T-helper 9 cell (primary cell): ENCODE results near the gene CCDC116.
"Not testable (repeated sequence)": the region's sequence is repeated elsewhere in the genome, so short reads cannot be mapped to it uniquely, and the experiment has no call there.

Source experiments
- DNase-seq: peaks from one replicate; pipeline ENCODE4 v3.0.0-alpha.2; 2020

Gene CCDC116

GRCh38 chr22:21609556-21610157, 22.9 kb upstream of the CCDC116 start:
- not testable (repeated sequence) for DNase-seq

GRCh38 chr22:21611210-21611977, 21.2 kb upstream of the CCDC116 start:
- no peak for DNase-seq

- no peak for DNase-seq
These were observed 19.7 kb upstream of the CCDC116 start for GRCh38 chr22:21612858-21613257.

- no peak for DNase-seq
These were observed 18.9 kb upstream of the CCDC116 start for GRCh38 chr22:21613553-21614233.

GRCh38 chr22:21615731-21616130, 16.8 kb upstream of the CCDC116 start:
- no peak for DNase-seq

- not testable (repeated sequence) for DNase-seq
These were observed 15.2 kb upstream of the CCDC116 start for GRCh38 chr22:21617337-21617736.

- DNase-seq = no peak
These were observed 11.5 kb upstream of the CCDC116 start for GRCh38 chr22:21621025-21621424.

GRCh38 chr22:21622011-21622918, 10.3 kb upstream of the CCDC116 start:
- no peak for DNase-seq

- no peak for DNase-seq
These were observed 9.5 kb upstream of the CCDC116 start for GRCh38 chr22:21622919-21623647.

- no peak for DNase-seq
These were observed 9.0 kb upstream of the CCDC116 start for GRCh38 chr22:21623648-21623970.

GRCh38 chr22:21624120-21624879, 8.3 kb upstream of the CCDC116 start:
- DNase-seq = peak; percentile 41

- no peak for DNase-seq
These were observed 7.4 kb upstream of the CCDC116 start for GRCh38 chr22:21624880-21625791.

- no peak for DNase-seq
These were observed 6.4 kb upstream of the CCDC116 start for GRCh38 chr22:21626073-21626734.

- DNase-seq = no peak
These were observed 5.7 kb upstream of the CCDC116 start for GRCh38 chr22:21626735-21627469.

GRCh38 chr22:21628386-21629254, 3.9 kb upstream of the CCDC116 start:
- no peak for DNase-seq

GRCh38 chr22:21629255-21630149, 3.1 kb upstream of the CCDC116 start, which contains the start of gene YDJC:
Gene YDJC, minus strand, starts transcription at chr22:21630022. Its CDS starts 8 bp downstream, at chr22:21630014.
- peak; percentile 97 for DNase-seq

- DNase-seq = no peak
These were observed 1.5 kb upstream of the CCDC116 start for GRCh38 chr22:21631025-21631424.
